Hepatocyte (in vitro differentiated cells): Measurements from ENCODE around the gene CMIP. TPM values are rescaled to one million over a fixed set of nuclear protein-coding genes. Genes with fewer than 3 reads are reported as not detected.
A peak's percentile ranks its signal among the peaks of the same experiment; 100 is the strongest.

Experiments
- DNase-seq: peaks from one replicate; pipeline ENCODE4 v3.0.0-alpha.2; 2016; ENCODE audit warnings: low spot score
- H2AFZ ChIP-seq: fragments of 200-600 bp; sonication (generic); 2 replicates; pipeline ENCODE4 v1.6.0; 2016; ENCODE audit warnings: antibody characterized with exemption, mild to moderate bottlenecking
- H3K27ac ChIP-seq: fragments of 200-600 bp; sonication (generic); 2 replicates; pipeline ENCODE4 v1.5.1; 2016; ENCODE audit warnings: mild to moderate bottlenecking
- H3K27me3 ChIP-seq: fragments of 200-600 bp; sonication (generic); 2 replicates; pipeline ENCODE4 v1.6.1; 2016
- H3K36me3 ChIP-seq: fragments of 200-600 bp; sonication (generic); replicated peaks from 2 replicates; pipeline ENCODE4 v1.5.1; 2016; ENCODE audit warnings: low read depth; ENCODE audit not compliant: insufficient read depth
- H3K4me1 ChIP-seq: fragments of 200-600 bp; sonication (generic); 2 replicates; pipeline ENCODE4 v1.5.1; 2016; ENCODE audit warnings: mild to moderate bottlenecking, moderate library complexity; ENCODE audit not compliant: insufficient read depth
- H3K4me2 ChIP-seq: fragments of 200-600 bp; sonication (generic); 2 replicates; pipeline ENCODE4 v1.6.0; 2016
- H3K4me3 ChIP-seq: fragments of 200-600 bp; sonication (generic); 2 replicates; pipeline ENCODE4 v1.5.1; 2016; ENCODE audit warnings: mild to moderate bottlenecking
- H3K79me2 ChIP-seq: fragments of 200-600 bp; sonication (generic); 2 replicates; pipeline ENCODE4 v1.6.0; 2017; ENCODE audit warnings: mild to moderate bottlenecking
- H3K9me2 ChIP-seq: fragments of 200-600 bp; sonication (generic); replicated peaks from 2 replicates; pipeline ENCODE4 v1.6.0; 2017; ENCODE audit warnings: mild to moderate bottlenecking; ENCODE audit not compliant: insufficient read depth
- H3K9me3 ChIP-seq: fragments of 200-600 bp; sonication (generic); 2 replicates; pipeline ENCODE4 v1.5.1; 2016; ENCODE audit warnings: low read depth, mild to moderate bottlenecking
- H4K20me1 ChIP-seq: fragments of 200-600 bp; sonication (generic); 2 replicates; pipeline ENCODE4 v1.6.0; 2016; ENCODE audit warnings: mild to moderate bottlenecking; ENCODE audit not compliant: insufficient read depth, poor library complexity, severe bottlenecking
- CTCF ChIP-seq: fragments of 200-600 bp; sonication (generic); IDR thresholded peaks from 2 replicates; pipeline ENCODE4 v1.5.1; 2016; ENCODE audit warnings: antibody characterized with exemption, mild to moderate bottlenecking; ENCODE audit not compliant: poor library complexity
- EZH2 ChIP-seq: fragments of 200-600 bp; sonication (generic); IDR thresholded peaks from 2 replicates; pipeline ENCODE4 v1.6.1; 2016; ENCODE audit warnings: antibody characterized with exemption, mild to moderate bottlenecking, borderline replicate concordance
- EZH2phosphoT487 ChIP-seq: fragments of 200-600 bp; sonication (generic); IDR thresholded peaks from one replicate; pipeline ENCODE4 v1.6.1; 2018; ENCODE audit warnings: antibody characterized with exemption, mild to moderate bottlenecking, low read depth, moderate library complexity; ENCODE audit not compliant: unreplicated experiment, severe bottlenecking
- WGBS: methylation state at CpG from one replicate; pipeline ENCODE4 v1.1.6; 2016; ENCODE audit warnings: low lambda C conversion rate; ENCODE audit errors: missing lambda C conversion rate; 5-methylcytosine and 5-hydroxymethylcytosine counted together
- polyA plus RNA-seq: library from polyadenylated mRNA; unstranded; fragments of >200 nt; fragmentation: Nextera tagmentation; extraction: Ambion mirVana; gene quantifications from 2 replicates; pipeline ENCODE4 v1.2.1, GENCODE V29; 2016
- total RNA-seq: library from RNA; depleted of rRNA; stranded (reverse); fragments of >200 nt; gene quantifications from 2 replicates; pipeline ENCODE4 v1.2.3, GENCODE V29; 2014

Gene CMIP
- total and polyA plus RNA-seq, 2 experiments from 2014 or later, result 5.8 to 17.8 TPM

DNA sequence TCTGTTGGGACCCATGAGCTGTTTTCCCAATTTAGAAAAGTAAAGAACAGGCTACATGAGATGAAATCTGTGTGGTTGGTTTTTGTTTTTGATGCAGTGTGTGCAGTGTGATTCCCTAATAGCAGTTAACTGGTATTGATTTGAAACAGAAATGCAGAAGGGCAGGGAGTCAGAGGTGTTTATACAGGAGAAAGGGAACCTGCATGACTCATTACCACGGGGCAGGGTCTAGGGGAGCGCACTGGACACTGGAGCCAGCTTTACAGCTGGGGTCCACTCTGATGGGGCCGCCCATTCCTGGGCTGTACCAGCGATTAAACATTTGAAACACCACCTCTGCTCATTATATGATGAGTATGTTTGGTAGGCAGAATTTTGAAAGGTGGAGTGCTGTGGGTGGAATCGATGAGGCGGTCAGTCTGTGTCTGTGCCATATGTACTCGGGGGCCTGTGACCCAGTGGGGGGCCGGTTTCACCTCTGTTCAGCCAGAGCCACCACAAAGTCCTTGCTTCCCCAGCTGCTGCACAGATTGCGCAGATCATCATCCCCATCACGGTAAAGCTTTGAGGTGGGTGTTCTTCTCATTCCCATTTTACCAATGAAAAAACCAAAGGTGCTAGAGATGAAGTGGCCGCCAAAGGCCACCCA is 142.5 kb downstream of the CMIP start:
- H3K4me3 ChIP-seq, result no peak overlapping the region
- no peaks in the 10 kb centered on the region for H3K36me3 ChIP-seq
- H3K4me2 ChIP-seq, result peak overlapping the region; percentile 7
- no peaks in the 10 kb centered on the region for H3K27me3 ChIP-seq
- DNase-seq, result no peak
- H3K9me2 ChIP-seq, result no peaks in the 10 kb centered on the region
- TF ChIP-seq EZH2phosphoT487, result no peak
- TF ChIP-seq CTCF, result no peak
- no peak for TF ChIP-seq EZH2
- H4K20me1 ChIP-seq, result peaks cover 27% of the 10 kb centered on the region
- no peaks in the 10 kb centered on the region for H3K9me3 ChIP-seq
- H3K79me2 ChIP-seq, result peaks cover 86% of the 10 kb centered on the region
- peaks cover 26% of the 10 kb centered on the region for H3K4me1 ChIP-seq
- H2AFZ ChIP-seq, result no peak overlapping the region
- H3K27ac ChIP-seq, result peak overlapping the region; percentile 44
- 86% methylated on average over 11 of the region's 11 CpGs for WGBS

DNA sequence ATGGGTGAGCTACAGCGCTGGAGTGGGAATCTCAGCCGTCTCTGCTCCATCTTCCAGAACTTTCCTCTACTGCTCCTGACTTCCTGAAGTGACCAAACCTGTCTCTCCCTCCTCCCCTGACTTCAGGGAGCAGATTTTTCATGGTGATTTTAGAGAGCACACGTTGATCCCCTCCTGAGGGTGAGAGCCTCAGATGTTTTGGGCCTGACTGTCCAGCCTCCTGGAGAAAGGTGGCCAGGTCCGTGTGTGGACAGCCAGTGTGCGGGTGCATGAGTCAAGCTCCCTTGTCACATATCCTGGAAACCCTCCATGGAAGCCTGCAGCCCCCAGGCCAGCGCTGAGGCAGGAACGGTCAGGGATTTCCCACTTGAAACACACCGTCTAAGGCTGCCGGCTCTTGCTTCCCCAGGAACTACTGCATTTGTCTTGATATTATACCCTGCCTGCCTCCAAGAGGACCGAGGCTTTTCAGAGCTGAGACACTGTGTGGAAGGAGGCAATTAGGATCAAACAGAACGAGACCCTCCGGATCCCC is 143.1 kb downstream of the CMIP start:
- no peak for DNase-seq
- 80% methylated on average over 12 of the region's 12 CpGs for WGBS
- Histone ChIP-seq H3K4me2 (no peak overlapping the region), H3K4me3 (no peak overlapping the region), H4K20me1 (peaks cover 27% of the 10 kb centered on the region), H3K9me2 (no peaks in the 10 kb centered on the region), H3K36me3 (no peaks in the 10 kb centered on the region), H3K9me3 (no peaks in the 10 kb centered on the region), H3K27ac (peak overlapping the region; percentile 44), H3K27me3 (no peaks in the 10 kb centered on the region), H2AFZ (no peak overlapping the region), H3K79me2 (peaks cover 84% of the 10 kb centered on the region), H3K4me1 (peaks cover 26% of the 10 kb centered on the region)
- no peak for TF ChIP-seq CTCF
- TF ChIP-seq EZH2phosphoT487, result no peak
- no peak for TF ChIP-seq EZH2

DNA sequence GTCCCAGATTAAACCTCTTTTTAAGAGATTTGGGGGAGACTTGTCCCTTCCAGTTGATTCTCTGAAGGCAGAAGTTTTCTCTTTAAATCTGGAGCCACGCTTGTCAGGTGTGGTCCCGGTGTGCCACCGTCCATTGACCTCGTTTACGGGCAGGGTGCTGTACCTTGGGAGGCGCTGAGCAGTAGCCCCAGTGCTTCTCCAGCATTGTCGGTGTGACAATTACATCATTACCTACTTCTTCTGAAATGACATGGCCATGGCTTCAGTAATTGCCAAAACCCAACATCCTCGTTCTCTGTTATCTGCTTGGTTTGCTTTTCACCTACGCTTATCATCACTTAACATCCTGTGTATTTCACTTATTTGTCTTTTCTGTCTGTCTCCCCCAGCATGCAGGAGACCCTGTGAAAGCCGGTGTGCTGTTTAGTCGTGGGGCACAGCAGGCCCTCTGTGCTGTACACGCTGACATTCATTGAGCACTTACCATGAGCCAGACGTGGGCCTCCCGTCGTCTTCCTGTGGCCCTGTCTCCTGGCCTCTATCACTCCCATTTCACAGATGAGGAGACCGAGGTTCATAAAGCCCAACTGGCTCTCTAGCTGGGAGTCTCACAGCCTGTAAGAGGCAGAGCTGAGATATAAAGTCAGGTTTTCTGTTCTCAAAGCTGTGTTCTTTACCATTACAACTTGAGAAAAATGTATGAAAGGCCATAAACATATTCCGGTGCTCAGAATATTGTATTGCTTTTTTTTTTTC is 143.9 kb downstream of the CMIP start:
- Histone ChIP-seq H3K4me3 (no peak overlapping the region), H3K4me1 (peaks cover 26% of the 10 kb centered on the region), H3K4me2 (no peak overlapping the region), H3K27ac (no peak overlapping the region), H3K27me3 (no peaks in the 10 kb centered on the region), H2AFZ (no peak overlapping the region), H3K79me2 (peaks cover 84% of the 10 kb centered on the region), H3K9me3 (no peaks in the 10 kb centered on the region), H3K9me2 (no peaks in the 10 kb centered on the region), H4K20me1 (peaks cover 25% of the 10 kb centered on the region), H3K36me3 (no peaks in the 10 kb centered on the region)
- DNase-seq, result no peak
- TF ChIP-seq EZH2 (no peak), EZH2phosphoT487 (no peak), CTCF (no peak)
- 80% methylated on average over 17 of the region's 17 CpGs for WGBS
